GM12864 (cell line): ENCODE data around the gene NDUFB7.
"Not testable (repeated sequence)": the region's sequence is repeated elsewhere in the genome, so short reads cannot be mapped to it uniquely, and the experiment has no call there.

ENCODE experiments used
- DNase-seq: peaks from one replicate; pipeline ENCODE4 v3.0.0-alpha.2; 2011; ENCODE audit warnings: low read depth
- H3K4me3 ChIP-seq: 2 replicates; pipeline ENCODE4 v1.5.1; 2011; ENCODE audit warnings: mild to moderate bottlenecking, low read depth, low read length, control low read depth
- TF ChIP-seq, protein P1 (sequence below): IDR thresholded peaks from 2 replicates; pipeline ENCODE4 v1.5.1; 2011; ENCODE audit warnings: low read depth, mild to moderate bottlenecking, moderate library complexity, low read length, control low read depth, inconsistent platforms; ENCODE audit errors: missing control alignments

Gene NDUFB7

GRCh38 chr19:14611051-14611450, 39.2 kb upstream of the NDUFB7 start:
- no peak for DNase-seq
- TF ChIP-seq, protein P1, sequence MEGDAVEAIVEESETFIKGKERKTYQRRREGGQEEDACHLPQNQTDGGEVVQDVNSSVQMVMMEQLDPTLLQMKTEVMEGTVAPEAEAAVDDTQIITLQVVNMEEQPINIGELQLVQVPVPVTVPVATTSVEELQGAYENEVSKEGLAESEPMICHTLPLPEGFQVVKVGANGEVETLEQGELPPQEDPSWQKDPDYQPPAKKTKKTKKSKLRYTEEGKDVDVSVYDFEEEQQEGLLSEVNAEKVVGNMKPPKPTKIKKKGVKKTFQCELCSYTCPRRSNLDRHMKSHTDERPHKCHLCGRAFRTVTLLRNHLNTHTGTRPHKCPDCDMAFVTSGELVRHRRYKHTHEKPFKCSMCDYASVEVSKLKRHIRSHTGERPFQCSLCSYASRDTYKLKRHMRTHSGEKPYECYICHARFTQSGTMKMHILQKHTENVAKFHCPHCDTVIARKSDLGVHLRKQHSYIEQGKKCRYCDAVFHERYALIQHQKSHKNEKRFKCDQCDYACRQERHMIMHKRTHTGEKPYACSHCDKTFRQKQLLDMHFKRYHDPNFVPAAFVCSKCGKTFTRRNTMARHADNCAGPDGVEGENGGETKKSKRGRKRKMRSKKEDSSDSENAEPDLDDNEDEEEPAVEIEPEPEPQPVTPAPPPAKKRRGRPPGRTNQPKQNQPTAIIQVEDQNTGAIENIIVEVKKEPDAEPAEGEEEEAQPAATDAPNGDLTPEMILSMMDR: no peak
- no peak overlapping the region for H3K4me3 ChIP-seq

DNA sequence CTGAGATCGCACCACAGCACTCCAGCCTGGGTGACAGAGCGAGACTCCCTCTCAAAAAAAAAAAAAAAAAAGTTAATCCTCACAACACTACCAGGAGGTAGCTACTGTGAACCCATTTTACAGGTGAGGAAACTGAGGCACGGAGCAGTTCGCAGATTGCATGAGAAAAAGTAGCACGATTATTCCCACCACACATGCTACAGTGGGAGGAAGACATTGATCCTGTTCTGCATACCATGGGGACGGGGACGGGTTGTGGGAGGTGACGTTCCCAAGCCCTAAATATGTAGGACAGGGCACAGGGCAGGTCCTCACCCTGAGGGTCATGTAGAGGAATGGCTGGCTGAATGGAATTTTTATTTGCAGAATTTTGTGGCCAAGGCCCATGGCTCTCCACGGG, 34.8 kb upstream of the NDUFB7 start:
- TF ChIP-seq, protein P1: no peak
- DNase-seq: no peak
- H3K4me3 ChIP-seq: no peak overlapping the region

- TF ChIP-seq, protein P1: no peak
- no peak overlapping the region for H3K4me3 ChIP-seq
- peak; percentile 78 for DNase-seq
These were observed 32.1 kb upstream of the NDUFB7 start for GRCh38 chr19:14603990-14604387.

DNA sequence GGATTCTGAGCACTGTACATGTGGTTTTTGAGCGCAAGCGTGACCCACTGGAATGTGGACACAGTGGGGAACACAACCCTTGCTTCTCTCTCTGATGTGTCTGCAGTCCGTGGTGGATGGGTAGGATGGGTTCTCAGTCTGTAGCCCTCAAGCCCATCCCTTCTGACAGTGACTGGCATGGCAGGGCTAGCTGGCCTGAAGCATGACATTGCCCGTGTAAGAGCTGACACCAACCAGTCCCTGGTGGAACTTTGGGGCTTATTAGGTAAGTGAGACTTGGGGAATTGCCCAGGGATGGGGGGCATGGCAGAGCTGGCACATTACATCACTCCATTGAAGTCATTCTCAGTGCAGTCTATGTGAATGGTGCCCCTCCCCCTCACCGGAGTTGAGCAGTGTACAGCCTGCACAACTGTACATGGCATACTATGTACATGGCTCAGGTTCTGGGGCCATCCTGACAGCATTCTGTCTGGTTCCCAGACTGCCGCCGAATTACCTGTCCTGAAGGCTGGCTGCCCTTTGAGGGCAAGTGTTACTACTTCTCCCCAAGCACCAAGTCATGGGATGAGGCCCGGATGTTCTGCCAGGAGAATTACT, 27.8 kb upstream of the NDUFB7 start:
- TF ChIP-seq, protein P1: no peak
- H3K4me3 ChIP-seq: no peak overlapping the region
- DNase-seq: no peak

- H3K4me3 ChIP-seq: no peak overlapping the region
- DNase-seq: no peak
- TF ChIP-seq, protein P1: no peak
These were observed 23.7 kb upstream of the NDUFB7 start for GRCh38 chr19:14595558-14595957.

- not testable (repeated sequence) for H3K4me3 ChIP-seq
These were observed 17.6 kb upstream of the NDUFB7 start for GRCh38 chr19:14589433-14589832.

GRCh38 chr19:14585187-14585586, 13.3 kb upstream of the NDUFB7 start:
- DNase-seq: peak; percentile 76
- peak overlapping the region; percentile 79; the same call in 1 of the 2 replicates for H3K4me3 ChIP-seq

More at GRCh38 chr19:14589433-14589832, 17.6 kb upstream of the NDUFB7 start:
- DNase-seq: not testable (repeated sequence)

- H3K4me3 ChIP-seq: peak overlapping the region; percentile 79
- not testable (repeated sequence) for DNase-seq
These were observed 12.5 kb upstream of the NDUFB7 start for GRCh38 chr19:14584372-14584771.
